DOHH2 (cell line): ENCODE results near the gene ZNF793.

ENCODE experiments used
- H3F3A ChIP-seq: fragments of 200-600 bp; sonication (generic), shearing (Covaris generic); 2 replicates; pipeline ENCODE4 v1.6.0; 2016; ENCODE audit warnings: antibody characterized with exemption, mild to moderate bottlenecking; ENCODE audit not compliant: control insufficient read depth, insufficient read depth
- H3K27ac ChIP-seq: fragments of 200-600 bp; sonication (generic); 2 replicates; pipeline ENCODE4 v1.5.1; 2014; ENCODE audit warnings: low read depth, mild to moderate bottlenecking, low read length, moderate library complexity
- H3K27me3 ChIP-seq: fragments of 200-600 bp; sonication (generic); 2 replicates; pipeline ENCODE4 v1.6.1; 2014; ENCODE audit warnings: mild to moderate bottlenecking, low read length, mixed read lengths; ENCODE audit not compliant: control insufficient read depth
- H3K36me3 ChIP-seq: fragments of 200-600 bp; sonication (generic); 2 replicates; pipeline ENCODE4 v1.6.1; 2014; ENCODE audit warnings: mild to moderate bottlenecking, low read length, moderate library complexity, mixed read lengths; ENCODE audit not compliant: control insufficient read depth
- H3K4me1 ChIP-seq: fragments of 200-600 bp; sonication (generic); 2 replicates; pipeline ENCODE4 v1.6.1; 2014; ENCODE audit warnings: mild to moderate bottlenecking, low read length, mixed read lengths; ENCODE audit not compliant: control insufficient read depth
- H3K4me2 ChIP-seq: fragments of 200-600 bp; sonication (generic); 2 replicates; pipeline ENCODE4 v1.6.0; 2014; ENCODE audit warnings: mild to moderate bottlenecking, low read length, moderate library complexity
- H3K4me3 ChIP-seq: fragments of 200-600 bp; sonication (generic); 2 replicates; pipeline ENCODE4 v1.5.1; 2014; ENCODE audit warnings: mild to moderate bottlenecking, low read length, mixed read lengths
- H3K79me2 ChIP-seq: fragments of 200-600 bp; sonication (generic); 2 replicates; pipeline ENCODE4 v1.6.1; 2014; ENCODE audit warnings: mild to moderate bottlenecking, low read length, mixed read lengths; ENCODE audit not compliant: control insufficient read depth
- H3K9me2 ChIP-seq: fragments of 200-600 bp; sonication (generic); replicated peaks from 2 replicates; pipeline ENCODE4 v1.6.1; 2014; ENCODE audit warnings: mild to moderate bottlenecking, low read length, mixed read lengths; ENCODE audit not compliant: control insufficient read depth
- H3K9me3 ChIP-seq: fragments of 200-600 bp; sonication (generic); 2 replicates; pipeline ENCODE4 v1.6.1; 2014; ENCODE audit warnings: antibody characterized with exemption, low read length, mixed read lengths; ENCODE audit not compliant: control insufficient read depth, insufficient read depth
- H4K20me1 ChIP-seq: fragments of 200-600 bp; sonication (generic); 2 replicates; pipeline ENCODE4 v1.6.0; 2014; ENCODE audit warnings: low read depth, mild to moderate bottlenecking, antibody characterized with exemption, low read length, moderate library complexity; ENCODE audit not compliant: control insufficient read depth, insufficient read depth
- EZH2phosphoT487 ChIP-seq: fragments of 200-600 bp; sonication (generic); IDR thresholded peaks from 2 replicates; pipeline ENCODE4 v1.6.1; 2017; ENCODE audit warnings: borderline replicate concordance, mild to moderate bottlenecking, antibody characterized with exemption, low read length, moderate library complexity, mixed read lengths
- TF ChIP-seq, protein P1 (sequence below): fragments of 200-600 bp; sonication (generic); IDR thresholded peaks from one replicate; pipeline ENCODE4 v1.5.1; 2014; ENCODE audit warnings: antibody characterized with exemption, mild to moderate bottlenecking, low read depth, low read length; ENCODE audit not compliant: poor library complexity, severe bottlenecking

The ZNF793 gene

GRCh38 chr19:37551129-37551993 lies 44.6 kb downstream of the ZNF793 start:
- no peaks in the 10 kb centered on the region for H3K36me3 ChIP-seq
- 0 out of 2 replicates have a peak, but pooled peaks cover 7% of the 10 kb centered on the region for H3K4me1 ChIP-seq
- H3K9me3 ChIP-seq = peaks cover 46% of the 10 kb centered on the region
- peak overlapping the region; percentile 80 for H3K4me3 ChIP-seq
- no peaks in the 10 kb centered on the region for H3K9me2 ChIP-seq
- H3K79me2 ChIP-seq = no peaks in the 10 kb centered on the region
- H3K27ac ChIP-seq = no peak overlapping the region
- TF ChIP-seq, protein P1, sequence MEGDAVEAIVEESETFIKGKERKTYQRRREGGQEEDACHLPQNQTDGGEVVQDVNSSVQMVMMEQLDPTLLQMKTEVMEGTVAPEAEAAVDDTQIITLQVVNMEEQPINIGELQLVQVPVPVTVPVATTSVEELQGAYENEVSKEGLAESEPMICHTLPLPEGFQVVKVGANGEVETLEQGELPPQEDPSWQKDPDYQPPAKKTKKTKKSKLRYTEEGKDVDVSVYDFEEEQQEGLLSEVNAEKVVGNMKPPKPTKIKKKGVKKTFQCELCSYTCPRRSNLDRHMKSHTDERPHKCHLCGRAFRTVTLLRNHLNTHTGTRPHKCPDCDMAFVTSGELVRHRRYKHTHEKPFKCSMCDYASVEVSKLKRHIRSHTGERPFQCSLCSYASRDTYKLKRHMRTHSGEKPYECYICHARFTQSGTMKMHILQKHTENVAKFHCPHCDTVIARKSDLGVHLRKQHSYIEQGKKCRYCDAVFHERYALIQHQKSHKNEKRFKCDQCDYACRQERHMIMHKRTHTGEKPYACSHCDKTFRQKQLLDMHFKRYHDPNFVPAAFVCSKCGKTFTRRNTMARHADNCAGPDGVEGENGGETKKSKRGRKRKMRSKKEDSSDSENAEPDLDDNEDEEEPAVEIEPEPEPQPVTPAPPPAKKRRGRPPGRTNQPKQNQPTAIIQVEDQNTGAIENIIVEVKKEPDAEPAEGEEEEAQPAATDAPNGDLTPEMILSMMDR = peak; percentile 72
- no peak for TF ChIP-seq EZH2phosphoT487
- H3K4me2 ChIP-seq = peak overlapping the region; percentile 81
- H3F3A ChIP-seq = no peaks in the 10 kb centered on the region
- H3K27me3 ChIP-seq = no peaks in the 10 kb centered on the region
- no peaks in the 10 kb centered on the region for H4K20me1 ChIP-seq

- H3K27ac ChIP-seq = no peak overlapping the region
- no peak overlapping the region for H3K4me2 ChIP-seq
- no peaks in the 10 kb centered on the region for H3F3A ChIP-seq
- 0 out of 2 replicates have a peak, but pooled peaks cover 2% of the 10 kb centered on the region for H3K36me3 ChIP-seq
- no peaks in the 10 kb centered on the region for H3K4me1 ChIP-seq
- no peaks in the 10 kb centered on the region for H3K27me3 ChIP-seq
- TF ChIP-seq EZH2phosphoT487 = no peak
- TF ChIP-seq, protein P1 = no peak
- H3K4me3 ChIP-seq = no peak overlapping the region
- no peaks in the 10 kb centered on the region for H3K79me2 ChIP-seq
- no peaks in the 10 kb centered on the region for H4K20me1 ChIP-seq
- peaks cover 50% of the 10 kb centered on the region for H3K9me3 ChIP-seq
- no peaks in the 10 kb centered on the region for H3K9me2 ChIP-seq
Observed at GRCh38 chr19:37563518-37563917, 56.8 kb downstream of the ZNF793 start.

DNA sequence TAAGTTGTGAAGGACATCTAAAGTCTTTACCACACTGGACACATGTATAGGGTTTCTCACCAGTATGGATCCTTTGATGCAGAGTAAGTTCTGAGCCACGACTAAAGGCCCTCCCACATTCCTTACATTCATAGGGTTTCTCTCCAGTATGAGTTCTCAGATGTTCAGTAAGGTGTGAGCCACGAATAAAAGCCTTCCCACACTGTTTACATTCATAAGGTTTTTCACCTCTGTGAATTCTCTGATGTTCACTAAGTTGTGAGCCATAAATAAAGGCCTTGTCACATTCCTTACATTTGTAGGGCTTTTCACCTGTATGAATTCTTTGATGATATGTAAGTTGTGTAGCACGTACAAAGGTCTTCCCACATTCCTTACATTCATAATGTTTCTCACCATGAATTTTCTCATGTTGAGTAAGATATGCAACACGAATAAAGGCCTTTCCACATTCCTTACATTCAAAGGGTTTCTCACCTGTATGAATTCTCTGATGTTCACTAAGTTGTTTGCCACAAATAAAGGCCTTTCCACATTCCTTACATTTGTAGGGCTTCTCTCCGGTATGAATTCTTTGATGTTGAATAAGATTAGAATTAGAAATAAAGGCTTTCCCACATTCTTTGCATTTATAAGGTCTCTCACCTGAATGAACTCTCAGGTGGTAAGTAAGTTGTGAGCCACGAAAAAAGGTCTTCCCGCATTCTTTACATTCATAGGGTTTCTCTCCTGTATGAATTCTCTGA lies 58.1 kb downstream of the ZNF793 start:
- H3K4me2 ChIP-seq = no peak overlapping the region

More for the DNA sequence above, 58.1 kb downstream of the ZNF793 start:
- no peak overlapping the region for H3K27ac ChIP-seq
- no peak overlapping the region for H3K4me3 ChIP-seq
- no peaks in the 10 kb centered on the region for H3K27me3 ChIP-seq
- H3K4me1 ChIP-seq = no peaks in the 10 kb centered on the region
- TF ChIP-seq, protein P1 = no peak
- TF ChIP-seq EZH2phosphoT487 = no peak
- H3K9me3 ChIP-seq = peaks cover 56% of the 10 kb centered on the region
- H3K79me2 ChIP-seq = no peaks in the 10 kb centered on the region
- H3K9me2 ChIP-seq = no peaks in the 10 kb centered on the region
- 0 out of 2 replicates have a peak, but pooled peaks cover 2% of the 10 kb centered on the region for H3K36me3 ChIP-seq
- H3F3A ChIP-seq = no peaks in the 10 kb centered on the region
- H4K20me1 ChIP-seq = no peaks in the 10 kb centered on the region
